Measurements from ENCODE around the gene NCR3LG1.

Gene NCR3LG1

GRCh38 chr11:17351510-17352176 is at the start of gene NCR3LG1:
Gene NCR3LG1, plus strand, starts transcription at chr11:17351800. Its CDS starts 170 bp downstream, at chr11:17351970.
- peak; percentile 53 for DNase-seq

- no peak for DNase-seq
These were observed 38.0 kb upstream of the NCR3LG1 start for GRCh38 chr11:17313349-17314231.

GRCh38 chr11:17314232-17314547 is 37.4 kb upstream of the NCR3LG1 start:
- DNase-seq: peak; percentile 82

- DNase-seq: no peak
These were observed 36.6 kb upstream of the NCR3LG1 start for GRCh38 chr11:17314904-17315426.

GRCh38 chr11:17328871-17329494 is 22.6 kb upstream of the NCR3LG1 start:
- no peak for DNase-seq

- DNase-seq: no peak
These were observed 19.9 kb upstream of the NCR3LG1 start for GRCh38 chr11:17331669-17332068.

GRCh38 chr11:17333799-17334586 is 17.6 kb upstream of the NCR3LG1 start:
- no peak for DNase-seq

- DNase-seq: no peak
These were observed 8.3 kb upstream of the NCR3LG1 start for GRCh38 chr11:17343257-17343656.

GRCh38 chr11:17343907-17344306 is 7.7 kb upstream of the NCR3LG1 start:
- DNase-seq: peak; percentile 79

- no peak for DNase-seq
These were observed 3.9 kb upstream of the NCR3LG1 start for GRCh38 chr11:17347676-17348075.

GRCh38 chr11:17350455-17351171 is 987 bp upstream of the NCR3LG1 start:
- no peak for DNase-seq

GRCh38 chr11:17351172-17351509 is 459 bp upstream of the NCR3LG1 start:
- DNase-seq: no peak

- DNase-seq: peak; percentile 78
These were observed 1.6 kb downstream of the NCR3LG1 start for GRCh38 chr11:17352950-17353820.

GRCh38 chr11:17353821-17354600 is 2.4 kb downstream of the NCR3LG1 start:
- DNase-seq: no peak

GRCh38 chr11:17354601-17354991 is 3.0 kb downstream of the NCR3LG1 start:
- DNase-seq: peak; percentile 70

- DNase-seq: no peak
These were observed 14.9 kb downstream of the NCR3LG1 start for GRCh38 chr11:17366495-17366894.

- DNase-seq: no peak
These were observed 17.0 kb downstream of the NCR3LG1 start for GRCh38 chr11:17368551-17368950.

- DNase-seq: no peak
These were observed 17.5 kb downstream of the NCR3LG1 start for GRCh38 chr11:17369094-17369493.

- no peak for DNase-seq
These were observed 18.2 kb downstream of the NCR3LG1 start for GRCh38 chr11:17369684-17370243.

GRCh38 chr11:17371614-17372013 is 20.0 kb downstream of the NCR3LG1 start:
- peak; percentile 51 for DNase-seq

Data from fibroblast of skin of right quadriceps (primary cell).